GM18505 (cell line): ENCODE data around the gene AK9.

Source experiments
- ATAC-seq: cut with Tn5 transposase; IDR thresholded peaks from one replicate; pipeline ENCODE4 v1.9.1; 2021; ENCODE audit not compliant: unreplicated experiment
- POLR2A ChIP-seq: IDR thresholded peaks from 4 replicates; pipeline ENCODE4 v1.6.1; 2011; ENCODE audit warnings: borderline replicate concordance; ENCODE audit not compliant: insufficient read depth, insufficient read length; ENCODE audit errors: extremely low read depth

AK9 gene

DNA sequence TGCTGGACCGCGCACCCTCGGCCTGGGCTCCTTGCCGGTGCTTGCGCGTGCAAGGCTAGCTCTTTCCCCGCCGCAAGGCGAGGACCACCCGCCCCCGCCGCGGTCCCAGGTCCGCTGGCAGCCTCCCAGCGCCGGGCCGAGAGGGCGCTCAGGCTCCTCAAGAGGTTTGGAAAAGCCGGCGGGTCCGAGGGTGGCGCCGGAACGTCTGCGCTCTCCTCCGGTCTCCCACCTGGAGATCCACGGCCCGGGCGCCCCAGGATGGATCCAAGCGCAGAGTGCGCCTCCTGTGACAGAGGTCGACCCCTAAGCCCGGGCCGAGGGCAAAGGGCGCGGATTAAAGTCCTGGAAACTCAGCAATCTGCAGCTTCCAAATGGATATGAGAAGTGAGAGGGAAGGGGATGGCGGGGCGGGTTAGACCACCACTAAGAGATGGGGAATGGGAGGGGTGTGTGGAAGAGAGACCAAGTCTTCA lies 234.9 kb downstream of the AK9 start:
- peak; percentile 4 for ATAC-seq
- TF ChIP-seq POLR2A, result peak; percentile 3

DNA sequence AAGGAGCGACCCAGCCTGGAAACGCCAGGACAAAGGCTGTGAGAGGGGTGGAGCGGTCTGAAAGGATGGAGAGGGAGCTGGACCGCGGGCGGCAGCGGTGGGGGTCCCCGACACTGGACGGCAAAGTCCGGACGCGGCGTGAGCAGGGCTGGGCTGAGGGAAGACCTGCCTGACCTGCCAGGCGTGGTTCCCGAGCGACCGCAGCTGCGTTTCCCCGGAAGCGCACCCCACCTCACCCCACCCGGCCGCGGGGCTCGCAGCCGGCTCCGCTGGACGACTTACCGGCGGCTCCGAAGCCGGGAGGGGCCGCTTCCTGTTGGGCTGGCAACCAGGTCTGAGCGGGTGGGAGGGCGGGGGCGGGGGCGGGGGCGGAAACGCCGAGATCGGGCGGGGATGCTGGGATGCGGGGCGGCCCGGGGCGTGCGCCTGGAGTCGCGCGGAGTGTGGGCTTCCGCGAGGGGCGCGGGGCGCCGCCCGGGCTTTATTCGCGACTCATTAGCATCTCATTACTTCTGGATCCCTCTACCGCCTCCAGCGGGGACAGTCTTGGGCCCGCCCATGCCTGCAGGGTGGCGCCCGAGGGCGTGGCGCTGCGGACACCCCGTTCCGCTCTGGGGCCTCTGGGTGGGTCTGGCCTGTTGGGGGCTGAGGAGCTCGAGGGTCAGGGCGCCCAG lies 235.4 kb downstream of the AK9 start, which contains the start of gene MICAL1:
TSS of gene MICAL1 (minus strand) at position 336 of the 674 bp plus-strand sequence. CDS start 1,576 bp downstream, outside the sequence.
- peak; percentile 54 for ATAC-seq
- peak; percentile 83 for TF ChIP-seq POLR2A

DNA sequence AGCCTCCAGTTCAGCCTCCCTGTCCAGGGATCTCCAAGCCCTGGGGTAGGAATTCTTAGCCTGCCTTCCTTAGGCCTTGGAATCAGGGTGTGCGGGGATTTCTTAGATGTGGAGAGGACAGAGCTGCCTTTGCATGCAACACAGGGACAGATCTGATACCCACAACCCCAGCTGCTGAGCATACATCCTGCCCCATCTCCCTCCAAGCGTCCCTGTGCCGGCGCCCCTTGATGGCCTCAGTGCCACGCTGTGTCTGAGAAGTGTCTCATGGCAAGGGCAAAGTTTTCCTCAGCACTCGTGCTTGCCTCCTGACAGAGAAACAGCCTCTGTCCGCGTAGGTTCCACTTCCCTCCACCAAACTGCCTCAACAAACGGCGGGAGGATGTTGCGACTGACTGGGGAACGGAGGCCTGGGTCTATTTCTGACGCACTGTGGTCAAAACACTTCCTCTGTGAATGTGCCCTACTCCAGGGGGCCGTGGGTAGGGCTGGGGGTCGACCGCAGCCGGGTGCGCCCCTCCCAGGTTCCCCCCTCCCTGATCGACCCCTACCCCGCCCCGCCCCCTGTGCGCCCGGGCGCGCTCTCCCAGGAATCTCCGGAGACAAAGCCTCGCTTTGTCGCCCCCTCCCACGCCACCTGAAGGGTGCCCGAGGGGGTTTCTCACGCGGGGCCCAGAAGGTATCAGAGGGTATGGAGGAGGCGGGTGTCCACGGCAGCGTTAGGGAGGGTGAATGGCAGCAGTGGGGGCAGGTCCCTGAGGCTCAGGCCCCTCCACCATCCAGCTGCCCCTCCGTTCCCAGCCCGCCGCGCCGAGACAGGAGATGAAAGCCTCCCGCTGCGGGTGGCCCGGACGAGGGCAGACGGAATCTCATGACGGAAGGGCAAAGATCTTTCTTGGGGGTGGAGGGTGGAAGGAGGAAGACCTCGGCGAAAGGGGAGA lies 236.2 kb downstream of the AK9 start:
- peak; percentile 78 for TF ChIP-seq POLR2A
- peak; percentile 31 for ATAC-seq

DNA sequence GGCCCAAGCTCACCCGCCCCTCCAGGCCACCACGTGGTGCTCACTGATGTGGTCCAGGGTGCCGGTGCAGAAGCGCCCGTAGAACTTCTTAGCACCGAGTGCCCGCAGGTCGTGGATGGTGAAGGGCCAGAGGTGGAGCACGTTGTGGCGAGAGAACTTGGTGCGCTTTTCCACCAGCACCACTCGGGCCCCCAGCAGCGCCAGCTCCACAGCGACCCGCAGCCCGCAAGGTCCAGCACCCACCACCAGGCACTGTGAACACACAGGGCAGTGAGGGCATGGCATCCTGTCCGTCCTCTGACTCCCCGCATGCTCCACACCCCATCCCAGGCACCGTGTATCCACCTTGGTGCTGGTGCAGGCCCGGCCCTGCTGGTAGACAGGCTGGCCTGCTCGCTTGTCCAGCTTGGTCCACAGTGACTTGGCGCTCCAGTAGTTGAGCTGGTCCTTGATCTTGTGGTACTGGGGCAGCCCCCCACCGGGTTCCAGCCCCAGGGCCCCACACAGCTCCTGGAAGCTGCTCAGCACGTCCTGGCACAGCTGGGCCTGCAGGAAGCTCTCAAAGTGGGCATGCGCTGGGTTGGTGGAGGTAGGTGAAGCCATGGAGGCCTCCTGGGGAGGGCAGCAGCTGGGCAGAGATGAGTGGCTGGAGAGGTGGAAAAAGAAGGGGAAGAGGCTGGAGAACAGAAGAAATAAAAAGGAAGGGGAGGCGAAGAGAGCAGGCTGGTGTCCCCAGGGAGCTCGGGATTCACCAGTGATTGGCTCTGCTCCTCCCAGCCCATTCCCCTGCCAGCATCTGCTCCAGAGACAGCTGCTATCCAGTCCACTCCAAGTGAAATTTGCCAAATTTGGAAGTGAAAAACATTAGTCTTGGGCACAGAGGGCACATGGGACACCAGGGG lies 237.2 kb downstream of the AK9 start:
- ATAC-seq, result no peak
- TF ChIP-seq POLR2A, result no peak

DNA sequence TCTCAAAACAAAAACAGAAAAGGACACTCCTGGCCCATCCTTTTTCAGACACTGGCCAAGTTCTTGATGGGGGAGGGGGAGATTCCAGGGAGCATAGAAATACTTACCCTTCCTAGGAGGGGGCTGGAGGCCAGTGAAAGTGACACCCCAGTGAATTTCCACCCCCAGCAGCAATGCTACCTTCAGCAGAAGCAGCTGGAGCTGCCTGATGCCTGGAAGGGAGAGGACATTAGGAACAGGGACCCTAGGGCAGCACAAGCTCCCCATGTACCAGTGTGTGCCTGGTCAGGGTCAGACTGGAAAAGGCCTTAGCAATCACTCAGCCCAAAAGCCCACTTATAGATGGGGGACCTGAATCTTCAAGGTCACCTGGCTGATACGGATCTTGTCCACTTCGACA lies 237.8 kb downstream of the AK9 start:
- TF ChIP-seq POLR2A, result no peak
- no peak for ATAC-seq

DNA sequence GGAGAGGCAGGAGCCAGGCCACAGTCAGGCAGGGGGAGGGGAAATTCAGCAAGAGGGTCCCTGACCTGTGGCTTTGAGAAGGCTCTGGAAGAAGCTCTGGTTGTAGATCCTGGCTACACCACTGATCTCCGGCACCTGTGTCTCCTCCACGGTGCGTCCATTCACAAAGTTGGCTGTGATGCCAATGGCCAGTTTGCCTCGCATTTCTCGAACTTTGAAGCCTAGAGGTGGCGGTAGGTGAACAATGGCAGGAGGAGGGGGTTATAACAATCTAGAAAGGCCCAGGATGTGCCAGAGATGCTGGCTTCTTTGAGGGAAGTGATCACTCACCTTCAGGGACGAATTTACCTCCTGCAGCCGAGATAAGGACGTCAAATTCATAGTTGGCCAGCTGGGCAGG lies 238.8 kb downstream of the AK9 start:
- no peak for ATAC-seq

DNA sequence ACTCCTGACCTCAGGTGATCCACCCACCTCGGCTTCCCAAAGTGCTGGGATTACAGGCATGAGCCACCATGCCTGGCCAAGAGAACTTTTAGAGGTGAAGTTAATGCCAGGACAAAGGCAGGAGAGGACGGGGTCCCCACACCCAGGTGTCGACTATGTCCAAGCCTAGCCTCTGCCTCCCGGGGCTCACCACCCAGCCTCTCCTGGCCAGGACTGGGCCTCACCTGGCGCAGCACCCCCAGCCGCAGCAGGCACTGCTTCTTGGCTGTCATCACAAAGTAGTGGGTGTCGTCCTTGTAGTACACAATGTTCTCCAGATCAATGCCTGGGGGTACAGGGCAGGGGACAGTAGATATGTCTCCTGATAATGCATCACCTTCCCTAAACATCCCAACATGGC lies 239.6 kb downstream of the AK9 start:
- no peak for ATAC-seq
- no peak for TF ChIP-seq POLR2A

More for the DNA sequence above, 238.8 kb downstream of the AK9 start:
- no peak for TF ChIP-seq POLR2A

DNA sequence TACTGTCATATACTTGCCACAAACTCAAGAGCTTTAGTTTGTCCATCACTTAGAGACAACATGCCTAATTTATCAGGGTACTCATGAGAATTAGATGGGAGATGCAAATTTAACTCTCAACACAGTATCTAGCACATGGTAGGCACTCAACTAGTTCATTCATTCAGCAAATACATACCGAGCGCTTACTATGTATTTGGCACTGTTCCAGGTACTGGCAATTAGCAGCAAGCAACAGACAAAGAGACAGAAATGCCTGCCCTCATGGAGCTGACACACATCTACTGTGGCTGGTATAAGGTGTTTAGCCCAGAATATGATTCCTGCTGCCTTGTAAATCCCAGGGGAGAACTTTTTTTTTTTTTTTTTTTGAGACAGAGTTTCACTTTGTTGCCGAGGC lies 240.2 kb downstream of the AK9 start:
- TF ChIP-seq POLR2A, result no peak
- no peak for ATAC-seq

DNA sequence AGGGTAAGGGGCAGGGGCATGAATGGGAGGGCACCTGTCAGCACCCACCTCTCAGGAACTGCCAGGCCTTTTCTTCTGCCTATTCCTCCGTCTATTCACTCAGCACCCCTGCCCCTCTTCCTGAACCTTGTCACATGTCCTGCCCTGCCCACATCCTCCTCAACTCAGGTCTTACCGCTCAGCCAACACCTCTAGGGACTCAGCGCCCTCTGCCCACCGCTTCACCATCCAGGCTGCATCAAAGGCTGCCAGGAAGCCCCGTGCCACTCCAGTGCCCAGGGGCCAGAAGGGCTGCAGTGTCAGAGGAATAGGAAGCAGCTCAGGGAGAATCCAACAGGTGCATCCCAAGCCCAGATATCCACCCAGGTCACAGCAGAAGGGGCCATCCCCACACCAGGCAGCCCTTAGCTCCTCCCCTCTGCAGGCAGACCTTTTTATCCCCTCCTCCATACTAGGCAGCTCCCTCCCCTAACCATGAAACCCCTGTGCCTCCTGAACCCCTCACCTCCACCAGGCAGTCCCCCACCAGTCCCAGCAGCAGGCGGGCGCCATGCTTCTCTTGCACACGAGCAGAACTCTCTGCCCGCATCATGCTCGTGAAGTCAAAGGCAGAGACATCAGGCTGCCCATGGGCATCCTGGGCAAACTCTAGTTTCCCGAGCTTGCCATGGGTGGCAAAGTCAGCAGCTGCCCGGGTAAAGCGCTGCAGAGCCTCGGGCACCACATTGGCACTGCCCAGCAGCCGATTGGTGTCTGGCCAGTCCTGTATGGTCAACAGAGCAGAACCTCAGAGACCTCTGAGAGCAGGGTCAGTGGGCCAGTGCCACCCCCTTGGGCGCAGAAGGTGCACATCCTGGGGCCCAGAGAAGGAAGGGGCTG lies 241.0 kb downstream of the AK9 start:
- ATAC-seq, result no peak
- no peak for TF ChIP-seq POLR2A

DNA sequence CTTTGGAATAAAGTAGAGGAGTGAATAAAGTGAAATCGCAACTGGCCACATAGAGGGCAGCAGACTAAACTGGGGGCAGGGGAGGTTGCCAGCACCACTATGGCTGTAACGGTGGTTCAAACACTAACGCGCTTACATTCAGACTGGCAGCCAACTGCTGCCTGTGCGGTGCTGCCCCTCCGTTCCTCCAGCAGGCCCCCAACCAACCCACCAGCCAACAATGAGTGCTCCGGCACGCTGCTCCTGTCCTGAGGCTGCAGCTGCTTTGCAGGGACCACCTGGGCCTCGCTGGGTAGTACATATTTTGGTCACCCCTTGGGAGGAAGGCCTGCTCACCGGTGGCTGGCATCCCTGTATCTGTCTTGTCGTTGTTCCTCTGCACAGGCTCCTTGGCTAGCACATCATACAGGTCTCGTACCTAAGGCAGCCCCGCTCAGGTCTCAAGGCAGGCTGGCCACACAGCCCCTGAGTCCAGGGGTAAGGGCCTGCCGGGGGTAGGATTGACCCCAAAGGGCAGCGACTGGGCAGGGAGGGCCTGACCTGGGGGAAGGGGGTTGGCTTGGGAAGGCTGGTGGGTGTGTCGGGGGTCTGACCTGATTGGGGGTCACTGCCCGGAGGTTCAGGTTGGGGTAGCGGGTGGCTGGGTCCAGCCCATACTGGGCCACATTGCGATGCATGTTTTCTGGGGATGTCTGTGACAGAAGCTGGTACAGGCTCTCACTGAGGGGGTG lies 241.8 kb downstream of the AK9 start:
- ATAC-seq, result no peak
- TF ChIP-seq POLR2A, result no peak

DNA sequence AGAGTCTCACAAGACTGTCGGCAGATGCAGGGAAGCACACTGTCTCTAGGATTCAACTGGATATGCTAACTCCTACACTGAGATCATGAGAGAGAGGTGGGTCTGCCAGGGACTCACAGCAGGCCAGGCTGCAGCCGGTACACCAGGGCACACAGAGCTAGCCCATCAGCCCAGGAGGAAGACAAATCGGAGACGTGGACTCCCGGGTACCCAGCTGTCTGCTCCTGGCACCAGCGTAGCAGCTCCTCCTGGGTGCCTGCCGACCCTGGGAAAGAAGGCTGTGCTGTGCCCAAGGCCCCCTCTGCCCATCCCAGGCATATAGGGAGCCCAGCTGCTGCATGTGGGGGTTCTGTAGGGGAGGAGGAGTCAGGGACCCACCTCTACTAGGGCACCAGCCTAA lies 242.4 kb downstream of the AK9 start:
- no peak for ATAC-seq

More for the DNA sequence above, 242.4 kb downstream of the AK9 start:
- TF ChIP-seq POLR2A, result peak; percentile 37
